ENCODE results near the gene FN3KRP. TPM values are rescaled to one million over a fixed set of nuclear protein-coding genes. Genes with fewer than 3 reads are reported as not detected.

FN3KRP gene
- total RNA-seq, 4 donors from 2014 or later: 11.5 to 27.5 (median 17.3) TPM

DNA sequence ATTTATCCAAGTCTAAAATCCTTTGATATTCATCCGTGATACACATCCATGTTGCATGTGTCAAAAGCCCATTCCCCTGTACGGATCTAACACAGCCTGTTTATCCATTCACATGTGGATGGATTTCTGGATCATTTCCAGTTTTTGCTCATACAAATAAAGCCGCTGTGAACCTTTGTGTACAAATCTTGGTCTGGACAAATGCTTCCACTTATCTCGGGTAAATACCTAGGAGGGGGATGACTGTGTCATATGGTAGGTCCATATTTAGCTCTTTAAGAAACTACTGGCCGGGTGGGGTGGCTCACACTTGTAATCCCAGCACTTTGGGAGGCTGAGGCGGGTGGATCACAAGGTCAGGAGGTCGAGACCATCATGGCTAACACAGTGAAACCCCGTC is 29.0 kb downstream of the FN3KRP start:
- H3K9me3 ChIP-seq: peaks cover 0 to 11% (median 2%) of the 10 kb centered on the region in 4 donors
- no peaks in the 10 kb centered on the region for H3K4me1 ChIP-seq
- no peaks in the 10 kb centered on the region for H3K27me3 ChIP-seq
- no peak for DNase-seq (ENCODE audit: extremely low spot score)
- TF ChIP-seq POLR2AphosphoS5 (IDR thresholded peaks at IDR 0.05) (no peak), EP300 (IDR thresholded peaks at IDR 0.05) (no peak), POLR2A (IDR thresholded peaks at IDR 0.05; ENCODE audit: low read depth) (no peak)
- TF ChIP-seq, protein P1, sequence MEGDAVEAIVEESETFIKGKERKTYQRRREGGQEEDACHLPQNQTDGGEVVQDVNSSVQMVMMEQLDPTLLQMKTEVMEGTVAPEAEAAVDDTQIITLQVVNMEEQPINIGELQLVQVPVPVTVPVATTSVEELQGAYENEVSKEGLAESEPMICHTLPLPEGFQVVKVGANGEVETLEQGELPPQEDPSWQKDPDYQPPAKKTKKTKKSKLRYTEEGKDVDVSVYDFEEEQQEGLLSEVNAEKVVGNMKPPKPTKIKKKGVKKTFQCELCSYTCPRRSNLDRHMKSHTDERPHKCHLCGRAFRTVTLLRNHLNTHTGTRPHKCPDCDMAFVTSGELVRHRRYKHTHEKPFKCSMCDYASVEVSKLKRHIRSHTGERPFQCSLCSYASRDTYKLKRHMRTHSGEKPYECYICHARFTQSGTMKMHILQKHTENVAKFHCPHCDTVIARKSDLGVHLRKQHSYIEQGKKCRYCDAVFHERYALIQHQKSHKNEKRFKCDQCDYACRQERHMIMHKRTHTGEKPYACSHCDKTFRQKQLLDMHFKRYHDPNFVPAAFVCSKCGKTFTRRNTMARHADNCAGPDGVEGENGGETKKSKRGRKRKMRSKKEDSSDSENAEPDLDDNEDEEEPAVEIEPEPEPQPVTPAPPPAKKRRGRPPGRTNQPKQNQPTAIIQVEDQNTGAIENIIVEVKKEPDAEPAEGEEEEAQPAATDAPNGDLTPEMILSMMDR (IDR thresholded peaks at IDR 0.05): no peak
- no peak overlapping the region for H3K4me3 ChIP-seq
- WGBS: 88% methylated on average over 8 of the region's 8 CpGs
- H3K27ac ChIP-seq (replicated peaks in 1 of 4): no peak overlapping the region
- H3K36me3 ChIP-seq: peaks cover 29 to 43% (median 36%) of the 10 kb centered on the region in 4 donors
- intact Hi-C loops (cut with DNase I): no loop called here

DNA sequence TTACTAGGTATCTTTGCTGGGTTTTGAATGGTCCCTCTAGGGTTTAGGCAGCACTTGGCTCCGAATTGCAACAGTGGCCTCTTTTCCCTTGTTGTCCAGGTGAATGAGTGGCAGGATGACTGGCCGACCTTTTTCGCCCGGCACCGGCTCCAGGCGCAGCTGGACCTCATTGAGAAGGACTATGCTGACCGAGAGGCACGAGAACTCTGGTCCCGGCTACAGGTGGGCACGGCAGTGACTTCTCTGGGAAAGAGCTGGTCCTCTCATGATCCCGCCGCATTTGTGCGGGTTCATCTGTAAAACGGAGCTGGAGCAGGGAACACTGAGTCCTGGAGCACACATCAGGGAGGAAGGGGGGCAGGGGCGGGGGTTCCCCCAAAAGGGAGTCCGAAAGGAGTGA is 32.2 kb downstream of the FN3KRP start:
- intact Hi-C loops (cut with DNase I): no loop called here
- peaks cover 0 to 11% (median 4%) of the 10 kb centered on the region in 4 donors for H3K36me3 ChIP-seq
- no peak overlapping the region for H3K27ac ChIP-seq (replicated peaks in 1 of 4)
- H3K4me1 ChIP-seq: peaks cover 12 to 19% (median 16%) of the 10 kb centered on the region in 4 donors
- TF ChIP-seq POLR2AphosphoS5 (IDR thresholded peaks at IDR 0.05) (no peak), EP300 (IDR thresholded peaks at IDR 0.05) (no peak), POLR2A (IDR thresholded peaks at IDR 0.05; ENCODE audit: low read depth) (no peak)
- TF ChIP-seq, protein P1 (IDR thresholded peaks at IDR 0.05): no peak
- H3K9me3 ChIP-seq: peaks cover 0 to 3% (median 0%) of the 10 kb centered on the region in 4 donors
- H3K27me3 ChIP-seq: peaks cover 0 to 4% (median 0%) of the 10 kb centered on the region in 4 donors
- H3K4me3 ChIP-seq: no peak overlapping the region
- no peak for DNase-seq (ENCODE audit: extremely low spot score)
- WGBS: 98% methylated on average over 14 of the region's 16 CpGs

DNA sequence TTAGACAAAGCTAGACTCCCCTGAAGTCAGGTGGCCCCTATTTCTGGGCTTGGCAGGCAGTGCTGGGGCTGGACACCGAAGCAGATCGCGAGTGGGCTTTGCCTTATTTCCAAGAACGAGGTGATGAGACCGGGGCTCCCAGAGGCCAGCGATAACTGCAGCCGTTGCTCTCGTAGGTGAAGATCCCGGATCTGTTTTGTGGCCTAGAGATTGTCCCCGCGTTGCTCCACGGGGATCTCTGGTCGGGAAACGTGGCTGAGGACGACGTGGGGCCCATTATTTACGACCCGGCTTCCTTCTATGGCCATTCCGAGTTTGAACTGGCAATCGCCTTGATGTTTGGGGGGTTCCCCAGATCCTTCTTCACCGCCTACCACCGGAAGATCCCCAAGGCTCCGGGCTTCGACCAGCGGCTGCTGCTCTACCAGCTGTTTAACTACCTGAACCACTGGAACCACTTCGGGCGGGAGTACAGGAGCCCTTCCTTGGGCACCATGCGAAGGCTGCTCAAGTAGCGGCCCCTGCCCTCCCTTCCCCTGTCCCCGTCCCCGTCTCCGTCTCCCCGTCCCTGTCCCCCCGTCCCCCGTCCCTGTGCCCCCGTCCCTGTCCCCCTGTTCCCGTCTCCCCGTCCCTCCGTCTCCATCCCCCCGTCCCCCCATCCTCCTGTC is 33.9 kb downstream of the FN3KRP start:
- Histone ChIP-seq H3K4me1 (peaks cover 12 to 29% (median 21%) of the 10 kb centered on the region in 4 donors), H3K27ac (replicated peaks in 1 of 4) (peak overlapping the region in 3 of 4 donors; percentile 10 to 49 (median 40)), H3K9me3 (peaks cover 0 to 3% (median 0%) of the 10 kb centered on the region in 4 donors), H3K27me3 (peaks cover 0 to 4% (median 0%) of the 10 kb centered on the region in 4 donors), H3K36me3 (peaks cover 0 to 6% (median 0%) of the 10 kb centered on the region in 4 donors), H3K4me3 (no peak overlapping the region)
- WGBS: 76% methylated on average over 38 of the region's 40 CpGs
- intact Hi-C loops (cut with DNase I): loop anchor here (5.0 kb wide), 1 partner anchor 98 kb away; no protein-coding TSS in a partner anchor
- no peak for DNase-seq (ENCODE audit: extremely low spot score)
- TF ChIP-seq, protein P1 (IDR thresholded peaks at IDR 0.05): no peak
- TF ChIP-seq POLR2A (IDR thresholded peaks at IDR 0.05; ENCODE audit: low read depth) (no peak), EP300 (IDR thresholded peaks at IDR 0.05) (no peak), POLR2AphosphoS5 (IDR thresholded peaks at IDR 0.05) (no peak)

DNA sequence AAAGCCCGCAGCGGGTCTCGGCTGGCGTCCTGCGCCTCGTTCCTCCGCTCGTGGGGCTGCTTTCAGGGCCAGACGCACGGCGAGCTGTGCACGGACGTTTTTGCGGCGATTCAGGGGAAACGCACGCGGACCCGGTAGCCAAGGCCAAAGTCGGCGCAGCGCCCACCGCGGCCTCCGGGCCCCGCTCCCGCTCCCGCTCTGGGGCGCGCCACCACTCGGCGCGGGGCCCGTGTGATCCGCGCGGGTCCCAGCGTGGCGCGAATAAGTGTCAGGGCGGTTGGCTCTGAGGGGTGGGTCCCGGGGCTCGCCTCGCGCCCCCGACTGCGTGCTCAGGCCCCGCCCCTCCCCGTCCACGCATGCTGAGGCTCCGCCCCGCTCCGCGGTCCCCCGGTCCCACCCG is 34.7 kb downstream of the FN3KRP start:
- intact Hi-C loops (cut with DNase I): loop anchor here (5.0 kb wide), 1 partner anchor 99 kb away; no protein-coding TSS in a partner anchor
- TF ChIP-seq, protein P1 (IDR thresholded peaks at IDR 0.05): peak in 2 of 3 experiments; percentile 6 to 11
- TF ChIP-seq POLR2AphosphoS5 (IDR thresholded peaks at IDR 0.05): peak in 1 of 2 donors; percentile 7
- TF ChIP-seq EP300 (IDR thresholded peaks at IDR 0.05): no peak
- TF ChIP-seq POLR2A (IDR thresholded peaks at IDR 0.05; ENCODE audit: low read depth): no peak
- peak overlapping the region; percentile 90 to 93 (median 92) for H3K27ac ChIP-seq (replicated peaks in 1 of 4)
- peaks cover 0 to 3% (median 0%) of the 10 kb centered on the region in 4 donors for H3K9me3 ChIP-seq
- no peak for DNase-seq (ENCODE audit: extremely low spot score)
- H3K4me1 ChIP-seq: peaks cover 12 to 29% (median 21%) of the 10 kb centered on the region in 4 donors
- H3K36me3 ChIP-seq: peaks cover 0 to 6% (median 2%) of the 10 kb centered on the region in 4 donors
- peak overlapping the region; percentile 93 to 96 (median 94) for H3K4me3 ChIP-seq
- WGBS: no CpG with 5 or more reads among the region's 56 CpGs
- peaks cover 0 to 4% (median 0%) of the 10 kb centered on the region in 4 donors for H3K27me3 ChIP-seq

Measured in esophagus muscularis mucosa (tissue), 4 donors.